Endometrial microvascular endothelial cells (primary cell): ENCODE results near the gene ZZZ3. TPM values are rescaled to one million over a fixed set of nuclear protein-coding genes. Genes with fewer than 3 reads are reported as not detected.

Experiments
- total RNA-seq: library from RNA; depleted of rRNA; stranded (reverse); fragments of >200 nt; gene quantifications from one replicate; pipeline ENCODE4 v1.2.3, GENCODE V29; 2015; ENCODE audit errors: inconsistent ontology term

The ZZZ3 gene
- total RNA-seq, 1 donor from 2014 or later, result 78.1 TPM

Other genes with a start within 250 kb of the ZZZ3 start
- 39.4 TPM for gene USP33, start 77.2 kb upstream of the ZZZ3 start, total RNA-seq
- 9.1 TPM for gene MIGA1, start 97.0 kb upstream of the ZZZ3 start, total RNA-seq
- 5.2 TPM for gene NEXN, start 206.0 kb upstream of the ZZZ3 start, total RNA-seq